Stomach (tissue), 9 donors: Measurements from ENCODE around the gene GNAS-AS1. TPM values are rescaled to one million over a fixed set of nuclear protein-coding genes. Genes with fewer than 3 reads are reported as not detected.

ENCODE experiments used
- DNase-seq, 2 donors: peaks; one replicate each; pipeline versions ENCODE4 v3.0.0 to v3.0.0-alpha.2; 2013 to 2019
- H3K27ac ChIP-seq, 5 donors: fragments of 200-600 bp in 4 of 5; sonication (generic) in 4 of 5; one replicate each; pipeline ENCODE4 v1.5.1; 2013 to 2019; ENCODE audit warnings: mild to moderate bottlenecking in 1 of 5, moderate library complexity in 1 of 5
- H3K27me3 ChIP-seq, 3 donors: fragments of 200-600 bp; sonication (generic); one replicate each; pipeline ENCODE4 v1.5.1; 2017 to 2019; ENCODE audit warnings: mixed run types in 1 of 3
- H3K36me3 ChIP-seq, 4 donors: fragments of 200-600 bp; sonication (generic); 1 replicate in 3 of 4; 2 replicates in 1 of 4; pipeline ENCODE4 v1.5.1; 2016 to 2019
- H3K4me1 ChIP-seq, 4 donors: fragments of 200-600 bp; sonication (generic); one replicate each; pipeline ENCODE4 v1.5.1; 2016 to 2019
- H3K4me3 ChIP-seq, 4 donors: fragments of 200-600 bp; sonication (generic) in 3 of 4; one replicate each; pipeline ENCODE4 v1.5.1; 2016 to 2019; ENCODE audit warnings: mild to moderate bottlenecking in 1 of 4
- H3K9me3 ChIP-seq, 4 donors: fragments of 200-600 bp; sonication (generic); one replicate each; pipeline ENCODE4 v1.5.1; 2016 to 2019
- CTCF ChIP-seq, 7 experiments: fragments of 450-650 bp in 4 of 7; fragments of 200-600 bp in 3 of 7; sonication (generic) in 3 of 7; IDR thresholded peaks; one replicate each; pipeline ENCODE4 v1.5.1; 2016 to 2019; ENCODE audit warnings: antibody characterized with exemption in 7 of 7, control low read depth in 2 of 7, mild to moderate bottlenecking in 1 of 7
- EP300 ChIP-seq: sonication (generic); formaldehyde crosslinking; IDR thresholded peaks from one replicate; pipeline ENCODE4 v1.6.1; 2017; ENCODE audit warnings: antibody characterized with exemption
- POLR2A ChIP-seq, 4 donors: fragments of 450-650 bp; IDR thresholded peaks; one replicate each; pipeline ENCODE4 v1.6.1; 2016; ENCODE audit warnings: antibody characterized with exemption in 4 of 4, control low read depth in 2 of 4, mild to moderate bottlenecking in 1 of 4, moderate library complexity in 1 of 4
- POLR2AphosphoS5 ChIP-seq, 3 donors: sonication (generic); formaldehyde crosslinking; IDR thresholded peaks; one replicate each; pipeline ENCODE4 v1.6.1; 2016; ENCODE audit warnings: antibody characterized with exemption in 3 of 3
- WGBS, 5 donors: extraction: QIAGEN DNeasy Blood & Tissue Kit in 3 of 5; methylation state at CpG; one replicate each; pipeline versions ENCODE4 v1.1.5 to v1.1.7; 2013 to 2018; 5-methylcytosine and 5-hydroxymethylcytosine counted together
- intact Hi-C: fragments of 100-400 bp; cut with DNase I; formaldehyde crosslinking; loops from one replicate; pipeline ENCODE4 v1.15.1; 2023; ENCODE audit warnings: low total_unique reads
- polyA plus RNA-seq, 3 donors: library from polyadenylated mRNA; stranded (reverse); fragments of 200-250 nt; gene quantifications; one replicate each; pipeline ENCODE4 v1.2.3, GENCODE V29; 2013
- total RNA-seq, 5 donors: library from RNA; depleted of rRNA; stranded (reverse); fragments of >200 nt; gene quantifications; one replicate each; pipeline versions ENCODE4 v1.1.0 to v1.2.3, GENCODE V29; 2014 to 2016
- donor health status: healthy with polysubstance abuse.
- donor health status: Bipolar disorder and iron deficiency.
- donor health status: healthy.

The GNAS-AS1 gene
- total and polyA plus RNA-seq, 8 donors = 0.15 to 45.5 (median 1.8) TPM; not detected in 4

GRCh38 chr20:58898629-58899408 is 48.1 kb upstream of the GNAS-AS1 start:
- 74 to 82% (median 78%) methylated on average over 15 of the region's 15 CpGs for WGBS, 5 donors
- intact Hi-C loops = no loop called here

GRCh38 chr20:58897488-58897887 is 46.8 kb upstream of the GNAS-AS1 start:
- no peaks in the 10 kb centered on the region for H3K9me3 ChIP-seq
- peaks cover 55 to 96% (median 77%) of the 10 kb centered on the region in 4 donors for H3K4me1 ChIP-seq
- peaks cover 6 to 53% (median 37%) of the 10 kb centered on the region in 4 donors for H3K36me3 ChIP-seq
- TF ChIP-seq POLR2A (IDR thresholded peaks at IDR 0.05) (no peak), EP300 (no peak), CTCF (IDR thresholded peaks at IDR 0.05) (no peak), POLR2AphosphoS5 (IDR thresholded peaks at IDR 0.05) (no peak)
- H3K27ac ChIP-seq = peak overlapping the region in 2 of 5 donors; percentile 18 to 43
- no peak for DNase-seq
- WGBS, 5 donors = 53 to 68% (median 61%) methylated on average over 4 of the region's 4 CpGs
- intact Hi-C loops = no loop called here
- H3K4me3 ChIP-seq = no peak overlapping the region
- no peaks in the 10 kb centered on the region for H3K27me3 ChIP-seq

More at GRCh38 chr20:58898629-58899408, 48.1 kb upstream of the GNAS-AS1 start:
- H3K9me3 ChIP-seq = no peaks in the 10 kb centered on the region
- H3K27ac ChIP-seq = no peak overlapping the region
- no peak overlapping the region for H3K4me3 ChIP-seq
- TF ChIP-seq POLR2AphosphoS5 (IDR thresholded peaks at IDR 0.05) (no peak), EP300 (no peak), POLR2A (IDR thresholded peaks at IDR 0.05) (no peak), CTCF (IDR thresholded peaks at IDR 0.05) (no peak)
- H3K36me3 ChIP-seq = peaks cover 12 to 64% (median 45%) of the 10 kb centered on the region in 4 donors
- no peak for DNase-seq
- H3K27me3 ChIP-seq = no peaks in the 10 kb centered on the region
- H3K4me1 ChIP-seq = peaks cover 48 to 100% (median 80%) of the 10 kb centered on the region in 4 donors

GRCh38 chr20:58896820-58897219 is 46.1 kb upstream of the GNAS-AS1 start:
- intact Hi-C loops = no loop called here
- WGBS, 5 donors = 44 to 53% (median 48%) methylated on average over 3 of the region's 3 CpGs

More at GRCh38 chr20:58896820-58897219, 46.1 kb upstream of the GNAS-AS1 start:
- H3K4me1 ChIP-seq = peaks cover 55 to 89% (median 72%) of the 10 kb centered on the region in 4 donors
- H3K36me3 ChIP-seq = peaks cover 6 to 53% (median 34%) of the 10 kb centered on the region in 4 donors
- H3K27me3 ChIP-seq = no peaks in the 10 kb centered on the region
- no peaks in the 10 kb centered on the region for H3K9me3 ChIP-seq
- DNase-seq = no peak
- TF ChIP-seq POLR2A (IDR thresholded peaks at IDR 0.05) (no peak), CTCF (IDR thresholded peaks at IDR 0.05) (no peak), EP300 (no peak), POLR2AphosphoS5 (IDR thresholded peaks at IDR 0.05) (no peak)
- H3K4me3 ChIP-seq = no peak overlapping the region
- H3K27ac ChIP-seq = peak overlapping the region in 1 of 5 donors; percentile 98
